ENCODE results near the gene RAB7A. TPM values are rescaled to one million over a fixed set of nuclear protein-coding genes. Genes with fewer than 3 reads are reported as not detected.

The RAB7A gene
- total and polyA plus RNA-seq, 2 of the 13 experiments (the other 11 are each of a cell fraction or from before 2014, with no cell fraction given) = 26.5 to 182 TPM

- TF ChIP-seq, protein P1, sequence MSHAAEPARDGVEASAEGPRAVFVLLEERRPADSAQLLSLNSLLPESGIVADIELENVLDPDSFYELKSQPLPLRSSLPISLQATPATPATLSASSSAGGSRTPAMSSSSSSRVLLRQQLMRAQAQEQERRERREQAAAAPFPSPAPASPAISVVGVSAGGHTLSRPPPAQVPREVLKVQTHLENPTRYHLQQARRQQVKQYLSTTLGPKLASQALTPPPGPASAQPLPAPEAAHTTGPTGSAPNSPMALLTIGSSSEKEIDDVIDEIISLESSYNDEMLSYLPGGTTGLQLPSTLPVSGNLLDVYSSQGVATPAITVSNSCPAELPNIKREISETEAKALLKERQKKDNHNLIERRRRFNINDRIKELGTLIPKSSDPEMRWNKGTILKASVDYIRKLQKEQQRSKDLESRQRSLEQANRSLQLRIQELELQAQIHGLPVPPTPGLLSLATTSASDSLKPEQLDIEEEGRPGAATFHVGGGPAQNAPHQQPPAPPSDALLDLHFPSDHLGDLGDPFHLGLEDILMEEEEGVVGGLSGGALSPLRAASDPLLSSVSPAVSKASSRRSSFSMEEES (CRISPR knock-in tag; IDR thresholded peaks at IDR 0.05) = no peak
- TF ChIP-seq WIZ (CRISPR knock-in tag; IDR thresholded peaks at IDR 0.05) (peak; percentile 33; the same call in 1 of the 2 replicates), TOPORS (CRISPR knock-in tag; IDR thresholded peaks at IDR 0.05) (no peak), PRMT3 (CRISPR knock-in tag; IDR thresholded peaks at IDR 0.05; ENCODE audit: borderline replicate concordance, low read depth) (no peak), NFE2 (CRISPR knock-in tag; IDR thresholded peaks at IDR 0.05) (no peak), SIX4 (CRISPR knock-in tag; IDR thresholded peaks at IDR 0.05) (no peak), EP300 (IDR thresholded peaks at IDR 0.05; ENCODE audit: low read depth in 2 of 2, low read length in 2 of 2) (no peak), EP300 (CRISPR knock-in tag; IDR thresholded peaks at IDR 0.05; ENCODE audit: borderline replicate concordance) (no peak), ZSCAN31 (CRISPR knock-in tag; IDR thresholded peaks at IDR 0.05; ENCODE audit: low read depth) (0 out of 2 replicates have a peak, but pooled peaks have one; percentile 47), ZNF564 (CRISPR knock-in tag; IDR thresholded peaks at IDR 0.05) (no peak), ZSCAN22 (CRISPR knock-in tag; IDR thresholded peaks at IDR 0.05) (no peak), STAG1 (CRISPR knock-in tag; IDR thresholded peaks at IDR 0.05) (peak; percentile 49), GATAD2A (CRISPR knock-in tag; IDR thresholded peaks at IDR 0.05) (no peak), SIN3B (IDR thresholded peaks at IDR 0.05; ENCODE audit: low read length) (no peak), ARID2 (CRISPR knock-in tag; IDR thresholded peaks at IDR 0.05; ENCODE audit: borderline replicate concordance) (no peak), ZMYM3 (CRISPR knock-in tag; IDR thresholded peaks at IDR 0.05) (peak; percentile 40; the same call in 1 of the 2 replicates), BCL6 (CRISPR knock-in tag; IDR thresholded peaks at IDR 0.05) (no peak), SMYD3 (CRISPR knock-in tag; IDR thresholded peaks at IDR 0.05) (no peak), MAX (IDR thresholded peaks at IDR 0.05) (no peak; the same call in 1 of the 2 replicates), ZBTB38 (CRISPR knock-in tag; IDR thresholded peaks at IDR 0.05) (no peak), SP4 (CRISPR knock-in tag; IDR thresholded peaks at IDR 0.05) (peak; percentile 42; the same call in 1 of the 2 replicates), HDAC6 (IDR thresholded peaks at IDR 0.05; ENCODE audit: low read depth, low read length) (no peak), MED1 (CRISPR knock-in tag; IDR thresholded peaks at IDR 0.05) (0 out of 2 replicates have a peak, but pooled peaks have one; percentile 16)
- TF ChIP-seq, protein P2, sequence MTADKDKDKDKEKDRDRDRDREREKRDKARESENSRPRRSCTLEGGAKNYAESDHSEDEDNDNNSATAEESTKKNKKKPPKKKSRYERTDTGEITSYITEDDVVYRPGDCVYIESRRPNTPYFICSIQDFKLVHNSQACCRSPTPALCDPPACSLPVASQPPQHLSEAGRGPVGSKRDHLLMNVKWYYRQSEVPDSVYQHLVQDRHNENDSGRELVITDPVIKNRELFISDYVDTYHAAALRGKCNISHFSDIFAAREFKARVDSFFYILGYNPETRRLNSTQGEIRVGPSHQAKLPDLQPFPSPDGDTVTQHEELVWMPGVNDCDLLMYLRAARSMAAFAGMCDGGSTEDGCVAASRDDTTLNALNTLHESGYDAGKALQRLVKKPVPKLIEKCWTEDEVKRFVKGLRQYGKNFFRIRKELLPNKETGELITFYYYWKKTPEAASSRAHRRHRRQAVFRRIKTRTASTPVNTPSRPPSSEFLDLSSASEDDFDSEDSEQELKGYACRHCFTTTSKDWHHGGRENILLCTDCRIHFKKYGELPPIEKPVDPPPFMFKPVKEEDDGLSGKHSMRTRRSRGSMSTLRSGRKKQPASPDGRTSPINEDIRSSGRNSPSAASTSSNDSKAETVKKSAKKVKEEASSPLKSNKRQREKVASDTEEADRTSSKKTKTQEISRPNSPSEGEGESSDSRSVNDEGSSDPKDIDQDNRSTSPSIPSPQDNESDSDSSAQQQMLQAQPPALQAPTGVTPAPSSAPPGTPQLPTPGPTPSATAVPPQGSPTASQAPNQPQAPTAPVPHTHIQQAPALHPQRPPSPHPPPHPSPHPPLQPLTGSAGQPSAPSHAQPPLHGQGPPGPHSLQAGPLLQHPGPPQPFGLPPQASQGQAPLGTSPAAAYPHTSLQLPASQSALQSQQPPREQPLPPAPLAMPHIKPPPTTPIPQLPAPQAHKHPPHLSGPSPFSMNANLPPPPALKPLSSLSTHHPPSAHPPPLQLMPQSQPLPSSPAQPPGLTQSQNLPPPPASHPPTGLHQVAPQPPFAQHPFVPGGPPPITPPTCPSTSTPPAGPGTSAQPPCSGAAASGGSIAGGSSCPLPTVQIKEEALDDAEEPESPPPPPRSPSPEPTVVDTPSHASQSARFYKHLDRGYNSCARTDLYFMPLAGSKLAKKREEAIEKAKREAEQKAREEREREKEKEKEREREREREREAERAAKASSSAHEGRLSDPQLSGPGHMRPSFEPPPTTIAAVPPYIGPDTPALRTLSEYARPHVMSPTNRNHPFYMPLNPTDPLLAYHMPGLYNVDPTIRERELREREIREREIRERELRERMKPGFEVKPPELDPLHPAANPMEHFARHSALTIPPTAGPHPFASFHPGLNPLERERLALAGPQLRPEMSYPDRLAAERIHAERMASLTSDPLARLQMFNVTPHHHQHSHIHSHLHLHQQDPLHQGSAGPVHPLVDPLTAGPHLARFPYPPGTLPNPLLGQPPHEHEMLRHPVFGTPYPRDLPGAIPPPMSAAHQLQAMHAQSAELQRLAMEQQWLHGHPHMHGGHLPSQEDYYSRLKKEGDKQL (CRISPR knock-in tag; IDR thresholded peaks at IDR 0.05; ENCODE audit: low read depth) = no peak
- TF ChIP-seq, protein P3, sequence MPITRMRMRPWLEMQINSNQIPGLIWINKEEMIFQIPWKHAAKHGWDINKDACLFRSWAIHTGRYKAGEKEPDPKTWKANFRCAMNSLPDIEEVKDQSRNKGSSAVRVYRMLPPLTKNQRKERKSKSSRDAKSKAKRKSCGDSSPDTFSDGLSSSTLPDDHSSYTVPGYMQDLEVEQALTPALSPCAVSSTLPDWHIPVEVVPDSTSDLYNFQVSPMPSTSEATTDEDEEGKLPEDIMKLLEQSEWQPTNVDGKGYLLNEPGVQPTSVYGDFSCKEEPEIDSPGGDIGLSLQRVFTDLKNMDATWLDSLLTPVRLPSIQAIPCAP (CRISPR knock-in tag; IDR thresholded peaks at IDR 0.05; ENCODE audit: low read depth) = no peak
Measured at GRCh38 chr3:128845778-128846485, 119.9 kb downstream of the RAB7A start (continued).
